Adrenal gland (tissue), 12 donors: ENCODE results near the gene SLITRK5. TPM values are rescaled to one million over a fixed set of nuclear protein-coding genes. Genes with fewer than 3 reads are reported as not detected.
A peak's percentile ranks its signal among the peaks of the same experiment; 100 is the strongest.

ENCODE experiments used
- DNase-seq, 7 donors: peaks; one replicate each; pipeline ENCODE4 v3.0.0-alpha.2; 2019 to 2020
- H3K27ac ChIP-seq, 5 donors: fragments of 200-600 bp; sonication (generic) in 4 of 5; 1 replicate in 3 of 5; 2 replicates in 2 of 5; pipeline versions ENCODE4 v1.5.1 to v1.8.0; 2016 to 2020; ENCODE audit warnings: mild to moderate bottlenecking in 1 of 5
- H3K27me3 ChIP-seq: fragments of 200-600 bp; 2 replicates; pipeline ENCODE4 v1.8.0; 2021
- H3K36me3 ChIP-seq, 2 donors: fragments of 200-600 bp; replicated peaks in 1 of 2; 1 replicate in 1 of 2; 2 replicates in 1 of 2; pipeline versions ENCODE4 v1.5.1 to v1.8.0; 2018 to 2022
- H3K4me1 ChIP-seq, 2 donors: fragments of 200-600 bp; replicated peaks in 1 of 2; 1 replicate in 1 of 2; 2 replicates in 1 of 2; pipeline versions ENCODE4 v1.5.1 to v1.8.0; 2018 to 2021
- H3K4me3 ChIP-seq, 4 donors: fragments of 200-600 bp; sonication (generic) in 3 of 4; one replicate each; pipeline ENCODE4 v1.5.1; 2016 to 2018
- H3K9me3 ChIP-seq, 3 donors: fragments of 200-600 bp; sonication (generic) in 1 of 3; replicated peaks in 1 of 3; 1 replicate in 2 of 3; 2 replicates in 1 of 3; pipeline versions ENCODE4 v1.5.1 to v1.8.0; 2016 to 2021
- CTCF ChIP-seq, 6 experiments: fragments of 450-650 bp in 4 of 6; fragments of 200-600 bp in 2 of 6; sonication (generic) in 1 of 6; IDR thresholded peaks; 1 replicate in 5 of 6; 2 replicates in 1 of 6; pipeline versions ENCODE4 v1.5.1 to v1.8.0; 2016 to 2021; ENCODE audit warnings: antibody characterized with exemption in 6 of 6, mild to moderate bottlenecking in 2 of 6, moderate library complexity in 1 of 6
- POLR2A ChIP-seq, 2 donors: fragments of 450-650 bp; IDR thresholded peaks; one replicate each; pipeline ENCODE4 v1.6.1; 2017; ENCODE audit warnings: antibody characterized with exemption in 2 of 2, mild to moderate bottlenecking in 2 of 2, moderate library complexity in 1 of 2
- WGBS, 4 donors: extraction: QIAGEN DNeasy Blood & Tissue Kit in 2 of 4; methylation state at CpG; one replicate each; pipeline versions ENCODE4 v1.1.5 to v1.1.7; 2013 to 2017; 5-methylcytosine and 5-hydroxymethylcytosine counted together
- intact Hi-C, 2 donors: fragments of 100-400 bp; cut with DNase I; formaldehyde crosslinking; loops; one replicate each; pipeline versions ENCODE4 v1.14.1 to v1.15.0; 2022 to 2023
- polyA plus RNA-seq, 3 donors: library from polyadenylated mRNA; stranded (reverse); fragments of 200-250 nt in 2 of 3; fragments of 350-450 nt in 1 of 3; fragmentation: Illumina TruSeq in 1 of 3; extraction: RNeasy Lipid Tissue Mini Kit (QIAGEN cat#74804) in 1 of 3; gene quantifications; one replicate each; pipeline ENCODE4 v1.2.3, GENCODE V29; 2013 to 2014
- total RNA-seq, 9 donors: library from RNA; depleted of rRNA in 4 of 9; stranded (reverse); fragments of >200 nt in 4 of 9; fragments of 120-200 nt in 1 of 9; fragmentation: NEBNext Ultra II Directional in 1 of 9; extraction: Animal tissue kit (Norgen Biotek cat#: 25700) in 1 of 9; gene quantifications; one replicate each; pipeline versions ENCODE4 v1.1.0 to v1.2.4, GENCODE V29; 2013 to 2023
- donor health status: healthy with polysubstance abuse.
- donor health status: Bipolar disorder and iron deficiency.
- donor health status: DM: yes; HTN: yes; CAD: no.
- donor health status: DM: no; HTN: no; CAD: no.
- donor health status: DM: no; HTN: no; CAD: no.
- donor health status: DM: yes; HTN: yes; CAD: no.

SLITRK5 gene
- total and polyA plus RNA-seq, 12 donors, result under 0.01 to 0.22 (median 0.08) TPM; not detected in 1

GRCh38 chr13:87674247-87674738 lies 3.1 kb downstream of the SLITRK5 start:
- 2 to 5% (median 3%) methylated on average over 26 to 27 of the region's 27 CpGs for WGBS, 4 donors

GRCh38 chr13:87675851-87676250 lies 4.7 kb downstream of the SLITRK5 start:
- TF ChIP-seq POLR2A (IDR thresholded peaks at IDR 0.05), result no peak
- no peak for TF ChIP-seq CTCF (IDR thresholded peaks at IDR 0.05)
- Histone ChIP-seq H3K4me3 (no peak overlapping the region), H3K9me3 (no peaks in the 10 kb centered on the region), H3K27me3 (peaks cover 56% of the 10 kb centered on the region), H3K27ac (no peak overlapping the region), H3K4me1 (peaks cover 26 to 27% of the 10 kb centered on the region in 2 donors), H3K36me3 (no peaks in the 10 kb centered on the region)
- no peak for DNase-seq
- intact Hi-C loops, result no loop called here
- WGBS, 4 donors, result 59 to 80% (median 67%) methylated on average over 10 of the region's 10 CpGs

More at GRCh38 chr13:87674247-87674738, 3.1 kb downstream of the SLITRK5 start:
- intact Hi-C loops, result no loop called here
- H3K4me3 ChIP-seq, result no peak overlapping the region
- H3K36me3 ChIP-seq, result no peaks in the 10 kb centered on the region
- H3K4me1 ChIP-seq, result peaks cover 28 to 29% of the 10 kb centered on the region in 2 donors
- no peak for TF ChIP-seq CTCF (IDR thresholded peaks at IDR 0.05)
- no peak for TF ChIP-seq POLR2A (IDR thresholded peaks at IDR 0.05)
- H3K27ac ChIP-seq, result no peak overlapping the region
- no peak for DNase-seq
- H3K27me3 ChIP-seq, result peaks cover 59% of the 10 kb centered on the region
- H3K9me3 ChIP-seq, result no peaks in the 10 kb centered on the region

GRCh38 chr13:87676254-87677042 lies 5.3 kb downstream of the SLITRK5 start:
- H3K4me3 ChIP-seq, result no peak overlapping the region
- 64 to 78% (median 68%) methylated on average over 23 to 33 of the region's 33 CpGs for WGBS, 4 donors
- intact Hi-C loops, result no loop called here
- H3K27me3 ChIP-seq, result peaks cover 54% of the 10 kb centered on the region
- TF ChIP-seq POLR2A (IDR thresholded peaks at IDR 0.05), result no peak
- no peak for TF ChIP-seq CTCF (IDR thresholded peaks at IDR 0.05)
- DNase-seq, result peak in 1 of 7 donors; percentile 40
- peaks cover 20 to 21% of the 10 kb centered on the region in 2 donors for H3K4me1 ChIP-seq
- no peaks in the 10 kb centered on the region for H3K9me3 ChIP-seq
- H3K27ac ChIP-seq, result no peak overlapping the region
- H3K36me3 ChIP-seq, result no peaks in the 10 kb centered on the region

- intact Hi-C loops, result no loop called here
- WGBS, 4 donors, result 27 to 46% (median 37%) methylated on average over 14 to 29 of the region's 29 CpGs
- Histone ChIP-seq H3K27me3 (peaks cover 48% of the 10 kb centered on the region), H3K4me3 (peak overlapping the region in 1 of 4 donors; percentile 43), H3K4me1 (peaks cover 14 to 15% of the 10 kb centered on the region in 2 donors), H3K9me3 (no peaks in the 10 kb centered on the region), H3K27ac (no peak overlapping the region), H3K36me3 (no peaks in the 10 kb centered on the region)
- TF ChIP-seq POLR2A (IDR thresholded peaks at IDR 0.05) (no peak), CTCF (IDR thresholded peaks at IDR 0.05) (no peak)
- DNase-seq, result no peak
Observed at GRCh38 chr13:87677043-87677495, 5.9 kb downstream of the SLITRK5 start.
